GM12878 (cell line): ENCODE measurements around the gene DYNC1LI1. TPM values are rescaled to one million over a fixed set of nuclear protein-coding genes. Genes with fewer than 3 reads are reported as not detected.

Experiments
- CBFB ChIP-seq: IDR thresholded peaks from 2 replicates; pipeline ENCODE4 v1.6.1; 2016; ENCODE audit warnings: antibody characterized with exemption, low read depth
- CREB1 ChIP-seq: IDR thresholded peaks from 2 replicates; pipeline ENCODE4 v1.6.1; 2012; ENCODE audit warnings: low read depth, mild to moderate bottlenecking, inconsistent platforms
- DPF2 ChIP-seq: fragments of 450-650 bp; IDR thresholded peaks from 2 replicates; pipeline ENCODE4 v1.6.1; 2017; ENCODE audit warnings: mild to moderate bottlenecking
- EGR1 ChIP-seq, 2 experiments: IDR thresholded peaks; 1 replicate in 1 of 2; 2 replicates in 1 of 2; pipeline ENCODE4 v1.6.1; 2011 to 2012; ENCODE audit warnings: low read depth in 2 of 2, low read length in 2 of 2, borderline replicate concordance in 1 of 2, mild to moderate bottlenecking in 1 of 2, moderate library complexity in 1 of 2
- EZH2 ChIP-seq: IDR thresholded peaks from 2 replicates; pipeline ENCODE4 v1.6.1; 2012; ENCODE audit warnings: low read depth, mild to moderate bottlenecking, control low read depth, inconsistent platforms, low read length, borderline replicate concordance; ENCODE audit not compliant: control insufficient read depth
- HDAC2 ChIP-seq: fragments of 200-600 bp; sonication (generic); IDR thresholded peaks from 2 replicates; pipeline ENCODE4 v1.6.1; 2017
- IKZF1 ChIP-seq: fragments of 450-650 bp; conservative IDR thresholded peaks from 2 replicates; pipeline ENCODE4 v1.6.1; 2017; ENCODE audit warnings: antibody characterized with exemption, mild to moderate bottlenecking
- IKZF2 ChIP-seq, 2 experiments: fragments of 450-650 bp; IDR thresholded peaks; 2 replicates each; pipeline ENCODE4 v1.6.1; 2017; ENCODE audit warnings: mild to moderate bottlenecking in 2 of 2, moderate library complexity in 2 of 2
- IRF4 ChIP-seq: IDR thresholded peaks from 2 replicates; pipeline ENCODE4 v1.6.1; 2011; ENCODE audit warnings: low read depth, low read length
- MEF2A ChIP-seq: IDR thresholded peaks from 2 replicates; pipeline ENCODE4 v1.6.1; 2011; ENCODE audit warnings: low read depth, mild to moderate bottlenecking, low read length, moderate library complexity; ENCODE audit not compliant: insufficient read depth
- MEF2B ChIP-seq: fragments of 450-650 bp; IDR thresholded peaks from 2 replicates; pipeline ENCODE4 v1.6.1; 2018; ENCODE audit warnings: mild to moderate bottlenecking, moderate library complexity; ENCODE audit not compliant: partially characterized antibody, poor library complexity, severe bottlenecking
- MXI1 ChIP-seq: fragments of 150-350 bp; IDR thresholded peaks from 2 replicates; pipeline ENCODE4 v1.6.1; 2011; ENCODE audit warnings: low read depth, mild to moderate bottlenecking, inconsistent platforms, low read length, improper control_type of control experiment
- NFYB ChIP-seq: IDR thresholded peaks from 2 replicates; pipeline ENCODE4 v1.6.1; 2011; ENCODE audit warnings: low read depth, mild to moderate bottlenecking, low read length, improper control_type of control experiment, moderate library complexity; ENCODE audit not compliant: insufficient read depth
- NR2F1 ChIP-seq: fragments of 450-650 bp; conservative IDR thresholded peaks from 2 replicates; pipeline ENCODE4 v1.6.1; 2017; ENCODE audit warnings: mild to moderate bottlenecking
- POLR2A ChIP-seq: IDR thresholded peaks from 2 replicates; pipeline ENCODE4 v1.6.1; 2011; ENCODE audit warnings: low read depth, mild to moderate bottlenecking, low read length
- RB1 ChIP-seq: fragments of 450-650 bp; formaldehyde crosslinking; IDR thresholded peaks from 2 replicates; pipeline ENCODE4 v1.6.1; 2017; ENCODE audit warnings: mild to moderate bottlenecking, borderline replicate concordance
- SMAD5 ChIP-seq: IDR thresholded peaks from 2 replicates; pipeline ENCODE4 v1.6.1; 2016; ENCODE audit warnings: antibody characterized with exemption, low read depth
- TAF1 ChIP-seq: IDR thresholded peaks from 2 replicates; pipeline ENCODE4 v1.6.1; 2011; ENCODE audit warnings: mild to moderate bottlenecking, low read depth, low read length, borderline replicate concordance
- TARDBP ChIP-seq: IDR thresholded peaks from 2 replicates; pipeline ENCODE4 v1.6.1; 2016; ENCODE audit warnings: borderline replicate concordance
- TCF7 ChIP-seq: IDR thresholded peaks from 2 replicates; pipeline ENCODE4 v1.6.1; 2014; ENCODE audit warnings: antibody characterized with exemption, borderline replicate concordance
- WRNIP1 ChIP-seq: IDR thresholded peaks from 2 replicates; pipeline ENCODE4 v1.6.1; 2011; ENCODE audit warnings: low read depth, low read length, improper control_type of control experiment, borderline replicate concordance
- YY1 ChIP-seq: IDR thresholded peaks from 2 replicates; pipeline ENCODE4 v1.6.1; 2011; ENCODE audit warnings: low read depth, mild to moderate bottlenecking, low read length
- ZNF217 ChIP-seq: fragments of 450-650 bp; IDR thresholded peaks from 2 replicates; pipeline ENCODE4 v1.6.1; 2017; ENCODE audit warnings: antibody characterized with exemption, mild to moderate bottlenecking
- polyA plus RNA-seq, 11 experiments: library from polyadenylated mRNA; depleted of rRNA in 4 of 11; unstranded in 6 of 11; stranded (reverse) in 5 of 11; fragments of >200 nt; fragmentation: Nextera tagmentation in 4 of 11; fragmentation: Illumina TruSeq in 1 of 11; extraction: Ambion mirVana in 4 of 11; extraction: Trizol in 1 of 11; gene quantifications; 1 replicate in 1 of 11; 2 replicates in 10 of 11; pipeline versions ENCODE4 v1.2.1 to v1.2.3, GENCODE V29; 2011 to 2016; ENCODE audit warnings: inconsistent platforms in 2 of 11, missing spikeins in 2 of 11, low read depth in 1 of 11
- total RNA-seq, 4 experiments: library from RNA; depleted of rRNA in 3 of 4; stranded (reverse); fragments of >200 nt in 3 of 4; fragmentation: Illumina TruSeq in 1 of 4; extraction: Trizol in 1 of 4; gene quantifications; 2 replicates each; pipeline versions ENCODE4 v1.2.1 to v1.2.3, GENCODE V29; 2013 to 2021
- TF ChIP-seq, protein P1 (sequence below): IDR thresholded peaks from 2 replicates; pipeline ENCODE4 v1.6.1; 2011; ENCODE audit warnings: low read depth, mild to moderate bottlenecking, low read length, moderate library complexity, borderline replicate concordance; ENCODE audit errors: extremely low read depth
- TF ChIP-seq, protein P2 (sequence below): IDR thresholded peaks from 2 replicates; pipeline ENCODE4 v1.6.1; 2012; ENCODE audit warnings: low read depth, low read length, improper control_type of control experiment
- TF ChIP-seq, protein P3 (sequence below): fragments of 450-650 bp; IDR thresholded peaks from 2 replicates; pipeline ENCODE4 v1.6.1; 2016; ENCODE audit warnings: mild to moderate bottlenecking, moderate library complexity, borderline replicate concordance

The DYNC1LI1 gene
- total and polyA plus RNA-seq, 10 of the 15 experiments (the other 5 are each of a cell fraction or from before 2014, with no cell fraction given): 11.5 to 51.7 (median 32.0) TPM

DNA sequence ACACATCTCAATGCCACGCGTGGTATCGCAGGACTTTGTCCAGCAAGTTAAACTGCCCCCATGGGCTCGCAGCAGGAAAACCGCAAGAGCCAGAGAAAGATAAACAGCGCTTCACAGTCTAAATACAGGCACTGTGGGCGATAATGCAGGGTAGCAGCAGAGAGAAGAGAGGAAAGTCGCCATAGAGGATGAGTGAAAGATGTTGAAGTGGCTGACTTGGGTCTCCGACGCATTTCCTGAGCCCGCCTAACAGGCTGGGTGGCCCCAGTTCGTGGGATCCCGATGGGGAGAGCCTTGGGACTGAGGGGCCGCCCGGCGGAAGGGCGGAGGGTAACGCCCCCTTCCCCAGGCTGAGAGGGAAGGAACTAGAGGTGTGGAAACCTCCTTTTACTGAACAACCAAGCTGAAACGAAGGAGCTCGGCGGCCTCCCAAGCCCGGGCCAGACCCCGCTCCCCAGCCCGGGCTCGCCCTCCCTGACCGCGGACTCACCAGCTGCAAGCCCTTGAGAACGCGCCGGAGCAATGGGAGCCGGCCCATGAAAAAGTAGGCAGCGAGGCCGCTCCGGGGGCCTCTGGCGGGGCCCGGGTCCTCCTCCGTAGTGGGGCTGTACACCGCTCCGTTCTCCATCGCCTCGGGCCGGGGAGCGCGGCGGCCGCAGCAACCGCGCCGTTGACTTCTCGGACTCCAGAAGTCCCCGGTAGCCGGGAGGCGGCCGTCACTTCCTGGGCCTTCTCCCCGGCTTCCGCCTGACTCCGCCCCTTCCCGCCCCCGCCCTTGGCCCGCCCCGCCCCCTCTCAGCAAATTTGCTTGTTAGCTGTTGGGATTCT, 68.3 kb downstream of the DYNC1LI1 start, which contains the start of gene CMTM6 (continued):
- peak in 1 of 2 experiments; percentile 68; a peak in 2 of 4 replicates for TF ChIP-seq IKZF2 (IDR thresholded peaks at IDR 0.05)
- peak; percentile 78 for TF ChIP-seq DPF2
- TF ChIP-seq TAF1: peak; percentile 42; the same call in 1 of the 2 replicates
- TF ChIP-seq WRNIP1: 0 out of 2 replicates have a peak, but pooled peaks have one; percentile 28
- TF ChIP-seq TCF7: 0 out of 2 replicates have a peak, but pooled peaks have one; percentile 3
- TF ChIP-seq, protein P1, sequence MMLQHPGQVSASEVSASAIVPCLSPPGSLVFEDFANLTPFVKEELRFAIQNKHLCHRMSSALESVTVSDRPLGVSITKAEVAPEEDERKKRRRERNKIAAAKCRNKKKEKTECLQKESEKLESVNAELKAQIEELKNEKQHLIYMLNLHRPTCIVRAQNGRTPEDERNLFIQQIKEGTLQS: no peak
- peak; percentile 37; the same call in 1 of the 2 replicates for TF ChIP-seq YY1
- 0 out of 2 replicates have a peak, but pooled peaks have one; percentile 43 for TF ChIP-seq ZNF217
- peak; percentile 81; the same call in 1 of the 2 replicates for TF ChIP-seq CBFB
- 0 out of 2 replicates have a peak, but pooled peaks have one; percentile 46 for TF ChIP-seq NR2F1
- TF ChIP-seq, protein P2, sequence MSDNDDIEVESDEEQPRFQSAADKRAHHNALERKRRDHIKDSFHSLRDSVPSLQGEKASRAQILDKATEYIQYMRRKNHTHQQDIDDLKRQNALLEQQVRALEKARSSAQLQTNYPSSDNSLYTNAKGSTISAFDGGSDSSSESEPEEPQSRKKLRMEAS: 0 out of 2 replicates have a peak, but pooled peaks have one; percentile 19
- peak; percentile 76 for TF ChIP-seq MXI1
- TF ChIP-seq RB1: 0 out of 2 replicates have a peak, but pooled peaks have one; percentile 19
- no peak for TF ChIP-seq HDAC2
- peak; percentile 22 for TF ChIP-seq MEF2B
- TF ChIP-seq IRF4: no peak
- peak; percentile 77 for TF ChIP-seq IKZF1
- no peak for TF ChIP-seq EZH2
- TF ChIP-seq EGR1 (IDR thresholded peaks at IDR 0.05; ENCODE audit: borderline replicate concordance in 1 of 2, low read depth in 2 of 2, low read length in 2 of 2): peak in 1 of 2 experiments; percentile 81; a peak in 2 of 3 replicates
- TF ChIP-seq TARDBP: no peak
- TF ChIP-seq, protein P3, sequence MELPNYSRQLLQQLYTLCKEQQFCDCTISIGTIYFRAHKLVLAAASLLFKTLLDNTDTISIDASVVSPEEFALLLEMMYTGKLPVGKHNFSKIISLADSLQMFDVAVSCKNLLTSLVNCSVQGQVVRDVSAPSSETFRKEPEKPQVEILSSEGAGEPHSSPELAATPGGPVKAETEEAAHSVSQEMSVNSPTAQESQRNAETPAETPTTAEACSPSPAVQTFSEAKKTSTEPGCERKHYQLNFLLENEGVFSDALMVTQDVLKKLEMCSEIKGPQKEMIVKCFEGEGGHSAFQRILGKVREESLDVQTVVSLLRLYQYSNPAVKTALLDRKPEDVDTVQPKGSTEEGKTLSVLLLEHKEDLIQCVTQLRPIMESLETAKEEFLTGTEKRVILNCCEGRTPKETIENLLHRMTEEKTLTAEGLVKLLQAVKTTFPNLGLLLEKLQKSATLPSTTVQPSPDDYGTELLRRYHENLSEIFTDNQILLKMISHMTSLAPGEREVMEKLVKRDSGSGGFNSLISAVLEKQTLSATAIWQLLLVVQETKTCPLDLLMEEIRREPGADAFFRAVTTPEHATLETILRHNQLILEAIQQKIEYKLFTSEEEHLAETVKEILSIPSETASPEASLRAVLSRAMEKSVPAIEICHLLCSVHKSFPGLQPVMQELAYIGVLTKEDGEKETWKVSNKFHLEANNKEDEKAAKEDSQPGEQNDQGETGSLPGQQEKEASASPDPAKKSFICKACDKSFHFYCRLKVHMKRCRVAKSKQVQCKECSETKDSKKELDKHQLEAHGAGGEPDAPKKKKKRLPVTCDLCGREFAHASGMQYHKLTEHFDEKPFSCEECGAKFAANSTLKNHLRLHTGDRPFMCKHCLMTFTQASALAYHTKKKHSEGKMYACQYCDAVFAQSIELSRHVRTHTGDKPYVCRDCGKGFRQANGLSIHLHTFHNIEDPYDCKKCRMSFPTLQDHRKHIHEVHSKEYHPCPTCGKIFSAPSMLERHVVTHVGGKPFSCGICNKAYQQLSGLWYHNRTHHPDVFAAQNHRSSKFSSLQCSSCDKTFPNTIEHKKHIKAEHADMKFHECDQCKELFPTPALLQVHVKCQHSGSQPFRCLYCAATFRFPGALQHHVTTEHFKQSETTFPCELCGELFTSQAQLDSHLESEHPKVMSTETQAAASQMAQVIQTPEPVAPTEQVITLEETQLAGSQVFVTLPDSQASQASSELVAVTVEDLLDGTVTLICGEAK: 0 out of 2 replicates have a peak, but pooled peaks have one; percentile 30
- TF ChIP-seq CREB1: peak; percentile 40; the same call in 1 of the 2 replicates
- peak; percentile 86 for TF ChIP-seq POLR2A
- no peak for TF ChIP-seq NFYB
- TF ChIP-seq MEF2A: 0 out of 2 replicates have a peak, but pooled peaks have one; percentile 17
- peak; percentile 29; the same call in 1 of the 2 replicates for TF ChIP-seq SMAD5
